Endothelial cell of umbilical vein (primary cell): ENCODE results near the gene HOXA10. TPM values are rescaled to one million over a fixed set of nuclear protein-coding genes. Genes with fewer than 3 reads are reported as not detected.

Source experiments
- BruUV-seq: library from RNA; stranded (reverse); fragments of 400-500 nt; replicated peaks from 2 replicates; lab custom pipeline; 2021; lab: Mats Ljungman, UMichigan
- CTCF ChIA-PET: fragments of 300-600, 350-600 bp; sonication (Branson Sonifier 250); formaldehyde crosslinking; loops from one replicate; lab custom pipeline; 2021; ENCODE audit warnings: antibody characterized with exemption, inconsistent platforms; lab: Charles Lee
- POLR2A ChIA-PET: fragments of 300-600, 350-600 bp; sonication (Branson Sonifier 250); formaldehyde crosslinking; loops from one replicate; lab custom pipeline; 2021; ENCODE audit warnings: antibody characterized with exemption, inconsistent platforms; lab: Charles Lee
- DNase-seq: peaks from one replicate; pipeline ENCODE4 v3.0.0-alpha.2; 2011; ENCODE audit warnings: low read depth, low spot score
- FAIRE-seq: peaks from 2 replicates; lab custom pipeline; 2011; peaks lifted over from hg19 to GRCh38; lab: Jason Lieb, UNC
- H2AFZ ChIP-seq: 2 replicates; pipeline ENCODE4 v1.6.0; 2012; ENCODE audit warnings: low read depth, low read length, control low read depth, inconsistent platforms
- H3K27ac ChIP-seq: 2 replicates; pipeline ENCODE4 v1.5.1; 2011; ENCODE audit warnings: low read depth, mild to moderate bottlenecking, control low read depth, low read length, moderate library complexity; ENCODE audit not compliant: insufficient read depth
- H3K27me3 ChIP-seq, 2 experiments: 2 replicates each; pipeline versions ENCODE4 v1.6.0 to v1.6.1; 2011; ENCODE audit warnings: low read length in 2 of 2, mixed read lengths in 1 of 2; ENCODE audit not compliant: control insufficient read depth in 2 of 2, insufficient read depth in 2 of 2
- H3K36me3 ChIP-seq, 2 experiments: 2 replicates in 1 of 2; 3 replicates in 1 of 2; pipeline ENCODE4 v1.5.1; 2011; ENCODE audit warnings: low read length in 2 of 2, mild to moderate bottlenecking in 1 of 2, moderate library complexity in 1 of 2; ENCODE audit not compliant: control insufficient read depth in 2 of 2, insufficient read depth in 2 of 2; ENCODE audit errors: extremely low read depth in 1 of 2
- H3K4me1 ChIP-seq: 3 replicates; pipeline ENCODE4 v1.5.1; 2011; ENCODE audit warnings: mild to moderate bottlenecking, low read length; ENCODE audit not compliant: control insufficient read depth, insufficient read depth; ENCODE audit errors: extremely low read depth
- H3K4me2 ChIP-seq: 2 replicates; pipeline ENCODE4 v1.6.1; 2011; ENCODE audit warnings: low read length, control low read depth, mixed read lengths; ENCODE audit not compliant: insufficient read depth
- H3K4me3 ChIP-seq, 3 experiments: fragments of 200-600 bp in 1 of 3; sonication (generic), shearing (Covaris generic) in 1 of 3; replicated peaks in 1 of 3; 2 replicates each; pipeline ENCODE4 v1.5.1; 2011 to 2016; ENCODE audit warnings: control low read depth in 3 of 3, low read length in 3 of 3, mild to moderate bottlenecking in 2 of 3, inconsistent platforms in 1 of 3, low read depth in 1 of 3, moderate library complexity in 1 of 3; ENCODE audit not compliant: insufficient read depth in 1 of 3
- H3K79me2 ChIP-seq: 2 replicates; pipeline ENCODE4 v1.6.0; 2012; ENCODE audit warnings: low read length, inconsistent platforms; ENCODE audit not compliant: control insufficient read depth, insufficient read depth
- H3K9ac ChIP-seq: replicated peaks from 2 replicates; pipeline ENCODE3; 2011; ENCODE audit warnings: low read length, control low read depth; ENCODE audit not compliant: insufficient read depth; ENCODE audit errors: extremely low read depth
- H3K9me1 ChIP-seq: replicated peaks from 3 replicates; pipeline ENCODE4 v1.6.0; 2011; ENCODE audit warnings: mild to moderate bottlenecking, low read length; ENCODE audit not compliant: control insufficient read depth, insufficient read depth; ENCODE audit errors: extremely low read depth
- H3K9me3 ChIP-seq: replicated peaks from 2 replicates; pipeline ENCODE4 v1.5.1; 2012; ENCODE audit warnings: low read length, inconsistent platforms; ENCODE audit not compliant: control insufficient read depth, insufficient read depth
- H4K20me1 ChIP-seq: replicated peaks from 2 replicates; pipeline ENCODE3; 2011; ENCODE audit warnings: mild to moderate bottlenecking, low read length; ENCODE audit not compliant: control insufficient read depth, insufficient read depth; ENCODE audit errors: extremely low read depth
- CTCF ChIP-seq, 2 donors: IDR thresholded peaks; 1 replicate in 1 of 2; 2 replicates in 1 of 2; pipeline ENCODE4 v1.5.1; 2011; ENCODE audit warnings: low read length in 2 of 2, mild to moderate bottlenecking in 2 of 2, moderate library complexity in 2 of 2, control low read depth in 1 of 2, inconsistent platforms in 1 of 2, low read depth in 1 of 2; ENCODE audit not compliant: insufficient read depth in 1 of 2; ENCODE audit errors: extremely low read depth in 1 of 2
- EZH2 ChIP-seq: IDR thresholded peaks from 2 replicates; pipeline ENCODE4 v1.6.1; 2012; ENCODE audit warnings: borderline replicate concordance, low read depth, mild to moderate bottlenecking, moderate library complexity, low read length, inconsistent platforms; ENCODE audit not compliant: severe bottlenecking
- GATA2 ChIP-seq: IDR thresholded peaks from 2 replicates; pipeline ENCODE4 v1.7.0; 2011; ENCODE audit warnings: low read depth, mild to moderate bottlenecking, moderate library complexity, mixed read lengths, low read length; ENCODE audit not compliant: insufficient read length, insufficient read depth
- POLR2AphosphoS5 ChIP-seq: IDR thresholded peaks from 2 replicates; pipeline ENCODE4 v1.6.1; 2012; ENCODE audit warnings: low read depth, mild to moderate bottlenecking, control low read depth, low read length, moderate library complexity; ENCODE audit not compliant: insufficient read depth
- dilution Hi-C: fragments of 300-500 bp; cut with MboI; formaldehyde crosslinking; loops from one replicate; pipeline ENCODE4 v1.15.0; 2019; ENCODE audit warnings: low sequenced_read_pairs; ENCODE audit not compliant: extremely low pct_ligation_motif_present
- intact Hi-C: fragments of 100-400 bp; cut with micrococcal nuclease; formaldehyde crosslinking; loops from one replicate; pipeline ENCODE4 v1.10.0; 2022
- polyA plus RNA-seq, 4 experiments: library from polyadenylated mRNA; depleted of rRNA in 3 of 4; stranded (reverse) in 3 of 4; unstranded in 1 of 4; fragments of >200 nt; gene quantifications; 2 replicates each; pipeline versions ENCODE4 v1.2.1 to v1.2.3, GENCODE V29; 2011 to 2012; ENCODE audit warnings: missing spikeins in 1 of 4
- total RNA-seq: library from RNA; stranded (reverse); gene quantifications from 2 replicates; pipeline ENCODE4 v1.2.3, GENCODE V29; 2021

The HOXA10 gene
- total and polyA plus RNA-seq, 2 donors (not counting 3 experiments of a cell fraction or from before 2014, with no cell fraction given), result 24.4 to 30.3 TPM

- no peaks in the 10 kb centered on the region for H3K9me1 ChIP-seq
- no peak for FAIRE-seq
- POLR2A ChIA-PET, result interaction anchor here (0.5 to 1.2 kb wide), 2 partner anchors 9 to 949 kb away, joined by 3 read pairs; no protein-coding TSS in a partner anchor
- intact Hi-C loops, result no loop called here
- H3K4me1 ChIP-seq, result peaks cover 65% of the 10 kb centered on the region
- dilution Hi-C loops, result no loop called here
- BruUV-seq, result no TSS peak
- no peak overlapping the region for H2AFZ ChIP-seq
- H3K4me3 ChIP-seq, result no peak overlapping the region
- peaks cover 0 to 11% of the 10 kb centered on the region in 2 experiments for H3K36me3 ChIP-seq
- DNase-seq, result no peak
- no peak overlapping the region for H3K27ac ChIP-seq
- H3K79me2 ChIP-seq, result peaks cover 61% of the 10 kb centered on the region
- H3K4me2 ChIP-seq, result peak overlapping the region; percentile 18
- CTCF ChIA-PET, result interaction anchor here (1.0 to 1.9 kb wide), 2 partner anchors 13 to 444 kb away, joined by 4 to 6 read pairs; no protein-coding TSS in a partner anchor
- H3K27me3 ChIP-seq, result no peaks in the 10 kb centered on the region
- H3K9me3 ChIP-seq, result no peaks in the 10 kb centered on the region
- H4K20me1 ChIP-seq, result no peaks in the 10 kb centered on the region
- no peak overlapping the region for H3K9ac ChIP-seq
- TF ChIP-seq CTCF (IDR thresholded peaks at IDR 0.05; ENCODE audit: extremely low read depth in 1 of 2, insufficient read depth in 1 of 2, low read depth in 1 of 2, low read length in 2 of 2) (no peak), EZH2 (no peak), POLR2AphosphoS5 (no peak), GATA2 (no peak)
Measured at GRCh38 chr7:27128034-27128433, 46.1 kb downstream of the HOXA10 start.
